UCSD-AML1 (cell line): ENCODE results near the gene RUFY3.
"Not testable (repeated sequence)": the region's sequence is repeated elsewhere in the genome, so short reads cannot be mapped to it uniquely, and the experiment has no call there.

ENCODE experiments used
- DNase-seq: peaks from one replicate; lab custom pipeline; 2025; ENCODE audit not compliant: unreplicated experiment; lab: John Stamatoyannopoulos, UW

Gene RUFY3

GRCh38 chr4:70705183-70706043 is 16.4 kb upstream of the RUFY3 start:
- peak; percentile 78 for DNase-seq

DNA sequence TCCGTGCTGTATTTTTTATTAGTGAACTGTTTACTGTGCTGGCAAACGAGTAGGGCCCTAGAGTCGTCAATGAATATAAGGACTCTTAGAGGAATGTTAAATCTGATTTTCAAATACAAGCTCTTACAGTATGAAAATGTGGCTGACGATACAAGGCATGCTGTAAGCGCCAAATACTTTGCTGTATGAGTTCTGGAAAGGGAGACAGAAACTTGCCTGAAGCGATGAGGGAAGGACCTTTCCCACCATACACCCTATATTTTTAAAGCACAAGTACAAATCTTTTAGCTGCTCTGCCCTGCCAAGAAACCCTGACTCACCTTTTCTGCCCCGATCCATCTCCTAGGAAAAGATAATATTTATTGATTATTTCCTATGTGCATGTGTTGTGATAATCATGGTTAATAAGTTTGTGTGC is 15.7 kb upstream of the RUFY3 start:
- DNase-seq: no peak

DNA sequence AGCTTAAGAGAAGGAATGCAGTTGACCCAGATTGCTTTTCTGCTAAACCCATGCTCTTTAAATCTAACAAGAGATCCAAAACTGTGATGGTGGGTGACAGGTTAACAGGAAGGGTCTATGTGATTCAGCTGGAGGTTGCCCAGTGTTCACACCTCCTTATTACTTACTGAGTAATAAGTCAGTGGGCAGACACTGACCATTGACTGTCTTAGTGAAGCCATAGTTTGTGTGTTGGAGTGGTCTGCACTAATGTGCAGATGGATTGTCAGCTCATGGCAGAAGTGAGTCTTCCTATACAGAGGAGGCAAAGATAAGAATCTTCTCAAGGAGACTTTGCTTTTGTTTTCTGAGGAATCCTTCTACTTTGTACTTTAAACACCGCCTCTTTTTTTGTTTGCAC is 15.2 kb upstream of the RUFY3 start:
- no peak for DNase-seq

- DNase-seq: no peak
These were observed 12.1 kb upstream of the RUFY3 start for GRCh38 chr4:70709611-70710205.

DNA sequence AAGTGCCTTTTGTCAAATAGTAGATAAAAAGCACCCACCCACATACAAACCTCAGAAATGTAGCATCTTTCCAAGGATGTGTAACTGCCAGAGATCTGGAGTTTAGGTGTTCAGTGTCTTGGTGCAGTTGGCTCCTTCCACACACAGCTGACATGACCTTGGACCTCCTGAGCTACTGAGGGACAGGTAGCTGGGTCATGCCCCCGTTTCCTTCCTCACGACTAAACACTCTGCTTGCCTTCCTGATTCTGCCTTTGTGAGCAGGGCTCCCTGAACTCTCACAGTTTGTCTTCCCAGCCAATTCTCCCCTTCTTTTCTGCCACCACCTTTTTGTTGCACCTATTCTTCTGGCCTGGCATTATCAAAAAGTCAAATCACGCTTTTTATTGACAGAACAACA is 10.2 kb upstream of the RUFY3 start:
- peak; percentile 12 for DNase-seq

- no peak for DNase-seq
These were observed 9.6 kb upstream of the RUFY3 start for GRCh38 chr4:70712150-70712549.

DNA sequence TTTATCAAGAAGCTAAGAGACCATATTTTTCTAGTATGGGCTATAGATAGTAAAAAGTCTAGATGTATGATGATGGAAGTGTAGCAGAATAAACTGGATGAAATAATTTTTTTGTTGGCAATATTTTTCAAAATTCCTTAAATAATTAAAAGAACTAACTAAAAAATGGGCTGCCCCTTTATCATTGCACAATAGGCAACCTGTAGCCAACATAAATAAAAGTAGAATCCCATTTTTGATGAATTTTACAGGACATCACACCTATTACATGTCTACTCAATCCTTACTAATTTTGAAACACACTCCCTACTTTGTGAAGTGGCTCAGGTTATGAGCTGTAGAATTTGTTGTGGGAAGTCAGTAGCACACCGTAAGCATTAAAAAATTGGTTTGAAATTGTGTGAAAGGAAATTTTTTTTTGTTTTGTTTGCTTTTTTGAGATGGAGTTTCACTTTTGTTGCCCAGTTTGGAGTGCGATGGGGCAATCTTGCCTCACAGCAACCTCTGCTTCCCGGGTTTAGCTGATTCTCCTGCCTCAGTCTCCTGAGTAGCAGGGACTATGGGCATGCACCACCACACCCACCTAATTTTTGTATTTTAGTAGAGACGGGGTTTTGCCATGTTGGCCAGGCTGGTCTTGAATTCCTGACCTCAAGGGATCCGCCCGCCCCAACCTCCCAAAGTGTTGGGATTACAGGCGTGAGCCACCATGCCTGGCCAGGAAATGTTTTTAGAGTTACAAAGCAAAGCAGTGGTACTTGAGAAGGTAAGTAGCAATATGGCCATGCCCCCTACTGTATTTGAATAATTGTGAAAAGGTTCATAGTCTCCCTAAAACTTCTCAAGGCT is 8.9 kb upstream of the RUFY3 start:
- no peak for DNase-seq

- no peak for DNase-seq
These were observed 8.2 kb upstream of the RUFY3 start for GRCh38 chr4:70713453-70714078.

DNA sequence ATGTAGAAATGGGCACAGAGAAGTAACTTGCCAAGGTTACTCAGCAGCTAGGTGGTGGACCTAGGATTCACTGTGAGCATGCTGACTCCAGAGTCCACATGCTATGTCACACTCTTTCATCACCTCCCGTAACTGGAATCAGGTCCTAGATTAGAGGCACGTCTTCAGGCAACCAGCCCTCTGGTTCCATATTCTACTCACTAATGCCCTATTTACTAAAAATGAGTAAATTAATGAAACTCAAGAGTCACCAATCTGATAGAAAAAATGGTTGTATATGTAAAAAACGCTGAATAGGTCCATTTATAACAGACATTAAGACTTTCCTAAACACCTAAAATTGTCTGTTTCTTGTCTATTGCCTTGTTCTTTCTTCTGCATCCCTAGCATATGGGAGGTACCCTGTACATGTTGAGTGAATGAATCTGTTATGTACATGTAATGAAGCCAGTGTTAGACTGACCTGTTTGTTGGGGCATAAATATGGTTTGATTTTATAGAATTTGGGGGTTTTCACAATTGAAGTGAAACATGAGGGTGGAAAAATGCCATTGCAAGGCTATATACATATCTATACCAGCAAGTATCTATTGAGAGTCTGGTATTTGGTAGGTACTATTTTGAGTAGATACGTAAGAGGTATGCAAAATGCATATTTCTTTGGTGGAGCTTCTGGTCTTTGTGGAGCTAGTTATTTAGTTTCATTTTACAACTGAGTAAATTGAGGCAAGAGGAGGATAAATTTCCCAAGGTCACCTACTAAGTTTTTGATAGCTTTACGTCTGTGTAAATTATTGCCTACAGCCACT is 7.5 kb upstream of the RUFY3 start:
- no peak for DNase-seq

DNA sequence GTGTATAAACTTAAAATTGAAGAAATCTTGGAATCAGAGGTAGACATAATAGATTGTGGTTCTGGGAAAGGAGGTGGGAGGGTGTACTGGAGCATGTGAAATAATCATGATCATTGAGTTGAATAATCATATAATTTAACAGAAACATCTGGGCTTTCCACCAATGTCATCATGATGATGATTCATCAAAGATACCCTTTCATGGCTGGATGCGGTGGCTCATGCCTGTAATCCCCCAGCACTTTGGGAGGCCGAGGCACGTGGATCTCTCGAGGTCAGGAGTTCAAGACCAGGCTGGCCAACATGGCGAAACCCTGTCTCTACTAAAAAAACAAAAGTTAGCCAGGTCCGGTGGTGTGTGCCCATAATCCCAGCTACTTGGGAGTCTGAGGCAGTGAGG is 6.7 kb upstream of the RUFY3 start:
- DNase-seq: no peak

DNA sequence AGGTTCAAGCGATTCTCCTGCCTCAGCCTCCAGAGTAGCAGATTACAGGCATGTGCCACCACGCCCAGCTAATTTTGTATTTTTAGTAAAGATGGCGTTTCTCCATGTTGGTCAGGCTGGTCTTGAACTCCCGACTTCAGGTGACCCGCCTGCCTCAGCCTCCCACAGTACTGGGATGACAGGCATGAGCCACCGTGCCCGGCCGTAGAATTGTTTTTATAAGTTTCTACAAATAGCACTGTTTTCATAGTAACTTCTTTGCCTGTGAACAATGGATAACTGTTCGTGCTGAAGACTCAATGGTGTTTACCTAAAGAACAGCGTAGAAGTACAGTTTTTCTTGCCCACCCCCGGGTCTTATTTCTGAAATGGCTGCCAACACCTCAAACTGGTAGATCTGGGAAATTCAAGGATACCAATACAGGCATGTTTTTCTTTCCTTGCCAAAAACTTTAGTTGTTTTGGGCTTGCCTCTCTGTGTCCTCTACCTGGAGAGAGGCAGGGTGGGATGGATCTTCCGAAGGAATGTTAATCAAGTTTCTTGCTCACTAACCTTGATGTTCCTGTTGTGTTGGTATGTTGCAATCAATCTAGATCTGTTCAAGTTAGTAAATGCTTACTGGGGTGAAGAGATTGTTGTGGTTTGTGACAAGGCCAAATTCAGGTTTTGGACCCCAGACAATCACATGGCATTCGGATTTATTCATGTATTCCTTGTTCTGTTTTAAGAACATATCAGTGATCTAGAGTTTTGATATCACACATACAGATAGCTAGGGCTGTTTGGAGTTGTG is 2.8 kb upstream of the RUFY3 start:
- DNase-seq: no peak

DNA sequence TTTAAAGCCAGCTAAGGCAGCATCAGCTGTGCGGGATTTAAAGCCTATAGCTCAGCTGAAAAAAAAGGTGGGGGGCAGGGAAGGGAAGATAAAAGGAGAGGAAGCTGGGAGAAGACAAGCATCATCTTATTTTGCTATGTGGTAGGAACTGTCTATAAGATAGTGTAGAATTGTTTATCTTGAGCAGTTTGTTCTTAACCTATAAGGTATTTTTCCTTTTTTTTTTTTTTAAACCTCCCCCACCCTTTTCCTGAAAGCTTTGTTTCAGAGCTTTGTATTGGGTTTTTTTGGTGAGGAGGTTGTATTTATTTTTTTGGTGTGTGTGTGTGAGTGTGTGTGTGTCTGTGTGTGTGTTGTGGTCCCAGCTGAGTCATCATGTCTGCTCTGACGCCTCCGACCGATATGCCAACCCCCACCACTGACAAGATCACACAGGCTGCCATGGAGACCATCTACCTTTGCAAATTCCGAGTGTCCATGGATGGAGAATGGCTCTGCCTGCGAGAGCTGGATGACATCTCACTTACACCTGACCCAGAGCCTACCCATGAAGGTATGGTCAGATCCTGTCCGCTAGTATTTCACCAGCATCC is 531 bp downstream of the RUFY3 start:
- no peak for DNase-seq

- no peak for DNase-seq
These were observed 2.7 kb downstream of the RUFY3 start for GRCh38 chr4:70724463-70724862.

GRCh38 chr4:70725633-70726032 is 3.9 kb downstream of the RUFY3 start:
- no peak for DNase-seq

DNA sequence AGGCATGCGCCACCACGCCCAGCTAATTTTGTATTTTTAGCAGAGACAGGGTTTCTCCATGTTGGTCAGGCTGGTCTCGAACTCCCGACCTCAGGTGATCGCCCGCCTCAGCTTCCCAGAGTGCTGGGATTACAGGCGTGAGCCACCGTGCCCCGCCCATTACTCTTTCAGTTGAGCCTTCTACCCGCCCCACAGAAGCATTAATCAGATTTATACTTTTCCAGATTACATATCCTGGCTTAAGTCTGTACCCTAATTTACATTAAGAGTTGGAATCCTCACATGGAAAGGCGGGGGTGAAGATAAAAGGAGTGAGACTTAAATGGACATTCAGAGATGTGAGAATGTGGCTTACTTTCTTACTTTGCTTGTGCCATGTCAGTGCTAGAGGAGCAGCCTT is 4.8 kb downstream of the RUFY3 start:
- DNase-seq: not testable (repeated sequence)

- DNase-seq: no peak
These were observed 6.3 kb downstream of the RUFY3 start for GRCh38 chr4:70728091-70728490.

GRCh38 chr4:70732878-70733277 is 11.1 kb downstream of the RUFY3 start:
- not testable (repeated sequence) for DNase-seq

DNA sequence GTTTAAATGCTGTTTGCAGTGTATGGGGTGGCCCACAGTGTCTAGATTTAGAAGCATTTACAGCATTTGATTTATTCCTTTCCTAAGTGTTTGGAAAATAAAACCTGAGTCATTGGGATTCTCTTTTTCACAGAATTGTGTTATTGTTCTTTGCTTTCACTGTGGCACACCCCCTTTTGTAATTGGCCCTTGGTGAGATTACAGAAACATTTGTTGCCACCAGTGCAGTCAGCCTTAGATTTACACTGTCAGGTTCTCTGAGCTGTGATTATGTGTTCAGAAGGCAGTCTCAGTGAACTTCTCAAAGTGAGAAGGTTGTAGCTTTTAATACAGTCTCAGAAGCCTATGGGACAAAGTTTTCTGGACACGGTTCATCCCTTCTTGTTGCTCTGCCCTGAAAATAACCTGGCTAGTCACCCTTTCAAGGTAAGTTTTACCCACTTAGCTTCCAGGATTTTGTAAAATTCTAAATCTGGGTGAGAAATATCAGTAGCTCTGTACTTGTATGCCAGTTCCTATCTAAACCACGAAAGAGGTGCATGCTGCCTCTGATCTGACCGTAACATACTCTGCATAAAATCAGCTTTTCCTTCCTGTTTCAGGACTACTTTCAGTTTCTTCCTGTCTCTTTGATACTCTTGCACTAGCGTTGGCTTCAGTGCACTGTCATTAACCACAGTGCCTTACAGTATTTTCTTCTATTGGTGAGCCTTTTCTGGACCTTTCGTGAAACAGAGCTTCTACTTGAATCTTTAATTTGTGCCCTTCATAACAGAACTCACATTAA is 12.6 kb downstream of the RUFY3 start:
- no peak for DNase-seq
